A549 (cell line): ENCODE data around the gene LGR6. TPM values are rescaled to one million over a fixed set of nuclear protein-coding genes. Genes with fewer than 3 reads are reported as not detected.

Experiments
- ATAC-seq, 2 experiments: fragments of 200-7000 bp in 1 of 2; fragments of >200 bp in 1 of 2; cut with Nextera tagmentation in 1 of 2; cut with Tn5 transposase in 1 of 2; 3 replicates each; pipeline versions ENCODE4 v1.8.0 to v1.9.1; 2018 to 2020; ENCODE audit warnings: mild to moderate bottlenecking in 1 of 2, moderate library complexity in 1 of 2
- CTCF ChIA-PET: fragments of 300-600 bp; sonication (Branson Sonifier 250); formaldehyde crosslinking; extraction: SDS; loops from one replicate; lab custom pipeline; 2021; ENCODE audit warnings: antibody characterized with exemption, inconsistent platforms; lab: Yijun Ruan, JAX
- POLR2A ChIA-PET: fragments of 350-600 bp; formaldehyde crosslinking; extraction: SDS; loops from one replicate; lab custom pipeline; 2021; ENCODE audit warnings: antibody characterized with exemption, inconsistent platforms; lab: Yijun Ruan, JAX
- DNase-seq, 2 experiments: peaks; one replicate each; pipeline versions ENCODE4 v3.0.0 to v3.0.0-alpha.2; 2011 to 2016; ENCODE audit warnings: low read depth in 1 of 2, low spot score in 1 of 2
- FAIRE-seq: peaks from 2 replicates; lab custom pipeline; 2011; peaks lifted over from hg19 to GRCh38; lab: Jason Lieb, UNC
- H3K27ac ChIP-seq, 2 experiments: fragments of >200 bp; sonication (Bioruptor Twin); formaldehyde crosslinking; 3 replicates each; pipeline ENCODE4 v1.5.1; 2016 to 2017
- H3K4me1 ChIP-seq: fragments of >200 bp; sonication (Bioruptor Twin); formaldehyde crosslinking; 3 replicates; pipeline ENCODE4 v1.6.1; 2016
- H3K4me2 ChIP-seq: fragments of >200 bp; sonication (Bioruptor Twin); formaldehyde crosslinking; 3 replicates; pipeline ENCODE4 v1.6.1; 2016
- H3K4me3 ChIP-seq: fragments of >200 bp; sonication (Bioruptor Twin); formaldehyde crosslinking; 3 replicates; pipeline ENCODE4 v1.5.1; 2016
- H3K9me3 ChIP-seq: fragments of >200 bp; sonication (Bioruptor Twin); formaldehyde crosslinking; 3 replicates; pipeline ENCODE4 v1.6.1; 2016
- ATOH8 ChIP-seq: fragments of 250-450 bp; sonication (Bioruptor Pico); IDR thresholded peaks from 2 replicates; pipeline ENCODE4 v1.5.0; 2020; ENCODE audit warnings: low read depth, mild to moderate bottlenecking, moderate library complexity
- BHLHE40 ChIP-seq: IDR thresholded peaks from 2 replicates; pipeline ENCODE4 v1.6.1; 2012; ENCODE audit warnings: low read depth, low read length, inconsistent platforms
- CBX2 ChIP-seq: fragments of 200-600 bp; sonication (generic); IDR thresholded peaks from 2 replicates; pipeline ENCODE4 v1.6.1; 2016; ENCODE audit warnings: low read depth, mild to moderate bottlenecking, borderline replicate concordance
- CEBPB ChIP-seq, 2 experiments: fragments of >200 bp in 1 of 2; sonication (Bioruptor Twin) in 1 of 2; formaldehyde crosslinking in 1 of 2; IDR thresholded peaks; 2 replicates each; pipeline ENCODE4 v1.6.1; 2012 to 2016
- CHD4 ChIP-seq: fragments of 200-600 bp; sonication (generic); IDR thresholded peaks from 2 replicates; pipeline ENCODE4 v1.6.1; 2016; ENCODE audit warnings: antibody characterized with exemption, mild to moderate bottlenecking, borderline replicate concordance
- EHMT2 ChIP-seq: fragments of 200-600 bp; sonication (generic); IDR thresholded peaks from 2 replicates; pipeline ENCODE4 v1.6.1; 2016; ENCODE audit warnings: antibody characterized with exemption, low read depth, mild to moderate bottlenecking, moderate library complexity
- FOSB ChIP-seq: fragments of 250-450 bp; sonication (Bioruptor Pico); IDR thresholded peaks from 2 replicates; pipeline ENCODE4 v1.5.0; 2020; ENCODE audit warnings: mild to moderate bottlenecking, moderate library complexity
- HDAC2 ChIP-seq: fragments of 200-600 bp; sonication (generic); IDR thresholded peaks from 2 replicates; pipeline ENCODE4 v1.6.1; 2016
- HMGXB4 ChIP-seq: fragments of 250-450 bp; sonication (Bioruptor Pico); IDR thresholded peaks from 2 replicates; pipeline ENCODE4 v1.5.0; 2021; ENCODE audit warnings: mild to moderate bottlenecking, moderate library complexity, borderline replicate concordance
- HOXB5 ChIP-seq: fragments of 250-450 bp; sonication (Bioruptor Pico); IDR thresholded peaks from 2 replicates; pipeline ENCODE4 v1.5.0; 2020; ENCODE audit warnings: mild to moderate bottlenecking, moderate library complexity
- JUN ChIP-seq, 2 experiments: fragments of >200 bp; sonication (Bioruptor Twin); formaldehyde crosslinking; IDR thresholded peaks; 2 replicates in 1 of 2; 3 replicates in 1 of 2; pipeline ENCODE4 v1.6.1; 2016 to 2017
- KDM5A ChIP-seq: fragments of 200-600 bp; sonication (generic); IDR thresholded peaks from 2 replicates; pipeline ENCODE4 v1.6.1; 2016; ENCODE audit warnings: antibody characterized with exemption, mild to moderate bottlenecking
- MAFK ChIP-seq: fragments of 450-650 bp; IDR thresholded peaks from 2 replicates; pipeline ENCODE4 v1.6.1; 2014; ENCODE audit not compliant: partially characterized antibody
- MAX ChIP-seq: IDR thresholded peaks from 2 replicates; pipeline ENCODE4 v1.6.1; 2012
- MAZ ChIP-seq: fragments of 150-350 bp; IDR thresholded peaks from 2 replicates; pipeline ENCODE4 v1.6.1; 2014; ENCODE audit warnings: antibody characterized with exemption, low read depth, low read length, borderline replicate concordance
- MYC ChIP-seq: IDR thresholded peaks from 2 replicates; pipeline ENCODE4 v1.6.1; 2012; ENCODE audit warnings: mild to moderate bottlenecking, inconsistent platforms, low read length, improper control_type of control experiment, borderline replicate concordance
- NFE2L2 ChIP-seq: fragments of 150-350 bp; conservative IDR thresholded peaks from 2 replicates; pipeline ENCODE4 v1.6.1; 2014; ENCODE audit warnings: low read length
- NPAS2 ChIP-seq: fragments of 250-450 bp; sonication (Bioruptor Pico); IDR thresholded peaks from 2 replicates; pipeline ENCODE4 v1.8.0; 2022; ENCODE audit warnings: mild to moderate bottlenecking, moderate library complexity, borderline replicate concordance
- PBX3 ChIP-seq: IDR thresholded peaks from 2 replicates; pipeline ENCODE4 v1.6.1; 2012
- POLR2A ChIP-seq: IDR thresholded peaks from 2 replicates; pipeline ENCODE4 v1.6.1; 2012; ENCODE audit warnings: mild to moderate bottlenecking, low read length
- POLR2AphosphoS2 ChIP-seq: conservative IDR thresholded peaks from 2 replicates; pipeline ENCODE4 v1.6.1; 2012; ENCODE audit warnings: low read length, improper control_type of control experiment, inconsistent platforms
- RAD21 ChIP-seq, 2 experiments: fragments of >200 bp in 1 of 2; sonication (Bioruptor Twin) in 1 of 2; formaldehyde crosslinking in 1 of 2; IDR thresholded peaks in 1 of 2; conservative IDR thresholded peaks in 1 of 2; 2 replicates in 1 of 2; 3 replicates in 1 of 2; pipeline ENCODE4 v1.6.1; 2012 to 2018; ENCODE audit warnings: inconsistent platforms in 1 of 2
- TFCP2L1 ChIP-seq: fragments of 250-450 bp; sonication (Bioruptor Pico); IDR thresholded peaks from 2 replicates; pipeline ENCODE4 v1.5.0; 2021; ENCODE audit warnings: mild to moderate bottlenecking
- ZC3H11A ChIP-seq: fragments of 450-650 bp; IDR thresholded peaks from 2 replicates; pipeline ENCODE4 v1.6.1; 2014; ENCODE audit warnings: antibody characterized with exemption, mild to moderate bottlenecking
- ZFP36 ChIP-seq: fragments of 450-650 bp; IDR thresholded peaks from 2 replicates; pipeline ENCODE4 v1.6.1; 2014; ENCODE audit warnings: borderline replicate concordance; ENCODE audit not compliant: partially characterized antibody
- WGBS: methylation state at CpG from one replicate; pipeline ENCODE4 v1.1.6; 2017; ENCODE audit errors: missing lambda C conversion rate; 5-methylcytosine and 5-hydroxymethylcytosine counted together
- polyA plus RNA-seq, 4 experiments: library from polyadenylated mRNA; depleted of rRNA in 3 of 4; stranded (reverse); fragments of >200 nt; fragmentation: RNase III in 1 of 4; extraction: RNeasy Plus Mini Kit Qiagen cat#74134 plus additional on column Dnase treatment in 1 of 4; gene quantifications; 2 replicates in 3 of 4; 3 replicates in 1 of 4; pipeline ENCODE4 v1.2.3, GENCODE V29; 2011 to 2017

The LGR6 gene
- polyA plus RNA-seq, 2 of the 4 experiments (the other 2 are of a cell fraction) = 0.84 to 1.1 TPM

- TF ChIP-seq ATOH8 (CRISPR knock-in tag) = no peak
These were observed 82.6 kb downstream of the LGR6 start (continued) for GRCh38 chr1:202276081-202276715.

GRCh38 chr1:202276920-202277319, 83.3 kb downstream of the LGR6 start:
- TF ChIP-seq BHLHE40 (no peak), HDAC2 (no peak), POLR2A (no peak), MAZ (no peak), ZC3H11A (no peak), TFCP2L1 (CRISPR knock-in tag) (no peak), FOSB (no peak), POLR2AphosphoS2 (no peak), ZFP36 (no peak), KDM5A (no peak), MAX (no peak)
- FAIRE-seq (no peak), DNase-seq (no peak), ATAC-seq (no peak)
- no peak overlapping the region for H3K4me3 ChIP-seq
- H3K4me2 ChIP-seq = no peak overlapping the region
- CTCF ChIA-PET = interaction anchor here (1.0 to 1.7 kb wide), 3 partner anchors 10 to 84 kb away, joined by 4 to 6 read pairs (median 5); no protein-coding TSS in a partner anchor
- POLR2A ChIA-PET = no interaction called here
- WGBS = 96% methylated on average over 3 of the region's 3 CpGs
- H3K9me3 ChIP-seq = no peaks in the 10 kb centered on the region
- peaks cover 20% of the 10 kb centered on the region for H3K4me1 ChIP-seq
- H3K27ac ChIP-seq = no peak overlapping the region

GRCh38 chr1:202278751-202279150, 85.2 kb downstream of the LGR6 start:
- ATAC-seq (no peak), DNase-seq (no peak), FAIRE-seq (no peak)
- no peaks in the 10 kb centered on the region for H3K9me3 ChIP-seq
- CTCF ChIA-PET = interaction anchor here (0.6 to 3.4 kb wide), 8 partner anchors 11 to 425 kb away, joined by 3 to 19 read pairs (median 3); no protein-coding TSS in a partner anchor
- no peak for TF ChIP-seq CEBPB (IDR thresholded peaks at IDR 0.05)
- no peak for TF ChIP-seq MYC
- TF ChIP-seq NFE2L2 = no peak
- H3K27ac ChIP-seq = no peak overlapping the region
- 61% methylated on average over 2 of the region's 2 CpGs for WGBS
- POLR2A ChIA-PET = no interaction called here
- no peak overlapping the region for H3K4me3 ChIP-seq
- H3K4me2 ChIP-seq = no peak overlapping the region
- peaks cover 38% of the 10 kb centered on the region for H3K4me1 ChIP-seq

GRCh38 chr1:202279806-202280205, 86.2 kb downstream of the LGR6 start:
- H3K9me3 ChIP-seq = no peaks in the 10 kb centered on the region
- POLR2A ChIA-PET = interaction anchor here (0.6 kb wide), 1 partner anchor 131 kb away, joined by 7 read pairs; no protein-coding TSS in a partner anchor
- H3K4me1 ChIP-seq = peaks cover 49% of the 10 kb centered on the region

More at GRCh38 chr1:202279806-202280205, 86.2 kb downstream of the LGR6 start:
- no peak for FAIRE-seq
- ATAC-seq = no peak
- DNase-seq = no peak
- H3K27ac ChIP-seq = peak overlapping the region; percentile 74 to 82; a peak in 2 of 6 replicates
- H3K4me3 ChIP-seq = no peak overlapping the region
- CTCF ChIA-PET = interaction anchor here (1.3 to 3.4 kb wide), 3 partner anchors 10 to 424 kb away, joined by 3 to 19 read pairs (median 4); no protein-coding TSS in a partner anchor
- TF ChIP-seq JUN (IDR thresholded peaks at IDR 0.05) (no peak), KDM5A (no peak), MAFK (no peak), NPAS2 (no peak), HMGXB4 (CRISPR knock-in tag) (no peak), CHD4 (no peak), HOXB5 (CRISPR knock-in tag) (no peak), PBX3 (no peak), RAD21 (conservative IDR thresholded peaks at IDR 0.05 in 1 of 2, IDR thresholded peaks at IDR 0.05 in 1 of 2) (no peak), NFE2L2 (no peak), CBX2 (no peak), EHMT2 (no peak)
- no peak overlapping the region for H3K4me2 ChIP-seq
- 70% methylated on average over 2 of the region's 2 CpGs for WGBS
